Panc1 (cell line): ENCODE measurements around the gene AP1B1.

Experiments
- CTCF ChIP-seq: fragments of 450-650 bp; IDR thresholded peaks from 2 replicates; pipeline ENCODE4 v1.5.1; 2017; ENCODE audit warnings: mild to moderate bottlenecking
- POLR2AphosphoS5 ChIP-seq: IDR thresholded peaks from 2 replicates; pipeline ENCODE4 v1.6.1; 2012; ENCODE audit warnings: mild to moderate bottlenecking, low read depth, low read length, moderate library complexity
- REST ChIP-seq, 2 experiments: IDR thresholded peaks; 2 replicates each; pipeline ENCODE4 v1.6.1; 2011 to 2012; ENCODE audit warnings: low read depth in 2 of 2, control low read depth in 1 of 2, low read length in 1 of 2, mild to moderate bottlenecking in 1 of 2, moderate library complexity in 1 of 2; ENCODE audit not compliant: insufficient read depth in 1 of 2
- SIN3A ChIP-seq: IDR thresholded peaks from 2 replicates; pipeline ENCODE4 v1.6.1; 2012; ENCODE audit warnings: low read depth, mild to moderate bottlenecking, low read length, moderate library complexity, borderline replicate concordance; ENCODE audit not compliant: insufficient read depth

- TF ChIP-seq CTCF: no peak
- no peak for TF ChIP-seq POLR2AphosphoS5
- no peak for TF ChIP-seq SIN3A
- no peak for TF ChIP-seq REST (IDR thresholded peaks at IDR 0.05; ENCODE audit: insufficient read depth in 1 of 2, low read depth in 2 of 2, low read length in 1 of 2)
Measured at GRCh38 chr22:29351042-29351441, 37.3 kb downstream of the AP1B1 start.
